GM12892 (cell line): Measurements from ENCODE around the gene SOCS6.

ENCODE experiments used
- POLR2A ChIP-seq: IDR thresholded peaks from 2 replicates; pipeline ENCODE4 v1.6.1; 2011; ENCODE audit warnings: low read depth, low read length, control low read depth
- POLR2AphosphoS5 ChIP-seq: IDR thresholded peaks from 2 replicates; pipeline ENCODE4 v1.6.1; 2011; ENCODE audit warnings: low read depth, low read length, control low read depth
- TAF1 ChIP-seq: IDR thresholded peaks from 2 replicates; pipeline ENCODE4 v1.6.1; 2011; ENCODE audit warnings: low read depth, mild to moderate bottlenecking, control low read depth, low read length, borderline replicate concordance

- no peak for TF ChIP-seq POLR2A
- TF ChIP-seq TAF1: no peak
- no peak for TF ChIP-seq POLR2AphosphoS5
These were observed 60.5 kb downstream of the SOCS6 start for GRCh38 chr18:70349316-70349715.
